Activated CD4-positive, alpha-beta memory T cell treated with anti-CD3 and anti-CD28 coated beads for 36 hours (primary cell): ENCODE measurements around the gene DUS4L. TPM values are rescaled to one million over a fixed set of nuclear protein-coding genes. Genes with fewer than 3 reads are reported as not detected.

ENCODE experiments used
- CTCF ChIA-PET: fragments of 350-600 bp; sonication (Branson Sonifier 250); formaldehyde crosslinking; loops from one replicate; lab custom pipeline; 2021; ENCODE audit warnings: antibody characterized with exemption, inconsistent platforms; lab: Charles Lee
- POLR2A ChIA-PET: fragments of 350-600 bp; sonication (Branson Sonifier 250); formaldehyde crosslinking; loops from one replicate; lab custom pipeline; 2021; ENCODE audit warnings: antibody characterized with exemption; lab: Charles Lee
- DNase-seq: peaks from one replicate; pipeline ENCODE4 v3.0.0-alpha.2; 2020
- H3K27ac Mint-ChIP-seq: one replicate; pipeline ENCODE4 v1.8.0; 2021; ENCODE audit warnings: mixed read lengths
- H3K27me3 Mint-ChIP-seq: one replicate; pipeline ENCODE4 v1.8.0; 2021; ENCODE audit warnings: mixed read lengths
- H3K36me3 Mint-ChIP-seq: one replicate; pipeline ENCODE4 v1.8.0; 2021; ENCODE audit warnings: mixed read lengths
- H3K4me1 Mint-ChIP-seq: one replicate; pipeline ENCODE4 v1.8.0; 2021; ENCODE audit warnings: low read depth, mixed read lengths
- H3K4me3 Mint-ChIP-seq: one replicate; pipeline ENCODE4 v1.8.0; 2021; ENCODE audit warnings: mild to moderate bottlenecking, mixed read lengths
- H3K9me3 Mint-ChIP-seq: one replicate; pipeline ENCODE4 v1.8.0; 2021; ENCODE audit warnings: mixed read lengths
- intact Hi-C: fragments of 100-400 bp; cut with micrococcal nuclease; formaldehyde crosslinking; loops from one replicate; pipeline ENCODE4 v1.15.1; 2023
- total RNA-seq, 2 experiments: library from RNA; stranded (reverse); gene quantifications; one replicate each; pipeline ENCODE4 v1.2.3, GENCODE V29; 2021

The DUS4L gene
- total RNA-seq, 2 experiments from 2014 or later = 11.8 to 12.4 TPM

DNA sequence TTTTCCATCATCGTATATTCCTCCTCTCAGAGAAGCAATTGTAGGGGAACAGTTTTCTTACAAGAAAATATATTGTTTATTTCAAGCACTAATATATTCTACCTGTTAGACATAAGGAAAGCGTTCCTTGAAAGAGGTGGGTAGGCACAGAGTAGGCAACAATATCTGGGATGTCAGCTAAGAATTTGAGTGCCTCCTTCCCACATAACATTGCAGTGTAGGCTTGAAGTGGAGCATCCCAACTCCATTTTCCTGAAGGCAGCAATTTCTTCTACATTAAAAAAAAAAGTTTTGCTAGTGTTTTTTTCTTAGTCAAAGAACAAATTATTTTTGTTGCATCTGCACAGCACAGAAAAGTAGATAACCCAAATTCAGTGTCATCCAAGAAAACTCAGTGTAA lies 37.0 kb downstream of the DUS4L start:
- Mint-ChIP-seq H3K9me3 (no peaks in the 10 kb centered on the region), H3K36me3 (peaks cover 21% of the 10 kb centered on the region), H3K4me1 (peaks cover 7% of the 10 kb centered on the region), H3K4me3 (no peak overlapping the region), H3K27ac (no peak overlapping the region), H3K27me3 (no peaks in the 10 kb centered on the region)
- no peak for DNase-seq
- CTCF ChIA-PET = interaction anchor here (1.0 kb wide), 1 partner anchor 99 kb away, joined by 3 read pairs; no protein-coding TSS in a partner anchor
- POLR2A ChIA-PET = no interaction called here
- intact Hi-C loops = no loop called here

DNA sequence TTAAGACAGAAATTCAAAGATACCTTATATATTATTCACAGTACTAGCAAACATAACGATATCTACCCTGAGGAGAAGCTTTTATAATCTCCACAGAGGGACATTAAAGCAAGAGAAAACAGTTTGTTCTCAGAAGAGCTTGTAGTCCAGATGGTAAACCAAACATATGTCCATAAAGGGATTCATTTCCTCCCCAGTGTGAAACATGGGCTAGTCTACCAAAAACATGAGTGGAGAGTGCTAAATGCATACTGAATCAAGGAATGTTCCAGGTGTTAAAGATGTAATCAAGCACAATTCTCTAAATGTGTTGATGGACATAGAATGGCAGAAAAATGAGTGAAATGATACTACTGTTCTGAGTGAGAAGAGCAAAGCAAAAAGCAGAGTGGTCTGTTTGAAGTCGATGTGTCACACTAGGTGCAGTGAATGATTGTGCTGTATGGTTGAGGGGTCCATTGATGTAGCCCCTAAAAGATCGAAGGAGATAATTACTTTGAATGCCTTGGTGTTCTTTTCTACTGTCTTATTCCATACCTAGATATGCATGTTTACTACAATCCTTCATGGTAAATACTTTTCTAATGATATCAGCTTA lies 41.5 kb downstream of the DUS4L start:
- CTCF ChIA-PET = interaction anchor here (1.1 to 1.2 kb wide), 3 partner anchors 121 to 142 kb away, joined by 3 to 4 read pairs (median 3); no protein-coding TSS in a partner anchor

DNA sequence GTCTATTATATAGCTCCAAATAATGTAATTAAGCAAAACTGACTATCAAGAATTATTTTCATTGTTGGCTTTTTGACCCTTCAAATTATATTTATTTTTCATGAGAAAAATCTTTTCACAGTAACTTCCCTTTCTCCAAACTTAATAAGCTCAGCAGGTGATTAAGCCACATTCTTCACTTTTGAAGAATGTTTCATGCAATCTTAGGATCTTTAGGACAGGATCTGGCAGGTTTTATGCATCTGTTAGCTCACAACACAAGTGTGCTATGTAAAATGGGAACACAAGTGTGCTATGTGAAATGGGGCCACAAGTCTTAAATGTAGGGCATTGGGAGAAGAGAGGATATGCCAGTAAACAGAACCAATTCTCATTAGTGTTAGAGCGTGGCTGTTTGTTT lies 42.5 kb downstream of the DUS4L start:
- H3K27ac Mint-ChIP-seq = no peak overlapping the region
- intact Hi-C loops = no loop called here
- POLR2A ChIA-PET = no interaction called here
- H3K4me1 Mint-ChIP-seq = peaks cover 7% of the 10 kb centered on the region
- no peak overlapping the region for H3K4me3 Mint-ChIP-seq
- peaks cover 8% of the 10 kb centered on the region for H3K36me3 Mint-ChIP-seq
- CTCF ChIA-PET = interaction anchor here (1.1 kb wide), 1 partner anchor 120 kb away, joined by 3 read pairs; no protein-coding TSS in a partner anchor
- no peak for DNase-seq
- H3K27me3 Mint-ChIP-seq = no peaks in the 10 kb centered on the region
- H3K9me3 Mint-ChIP-seq = no peaks in the 10 kb centered on the region

More for the DNA sequence above, 41.5 kb downstream of the DUS4L start:
- Mint-ChIP-seq H3K27me3 (no peaks in the 10 kb centered on the region), H3K27ac (no peak overlapping the region), H3K9me3 (no peaks in the 10 kb centered on the region), H3K4me1 (peaks cover 7% of the 10 kb centered on the region), H3K4me3 (no peak overlapping the region), H3K36me3 (peaks cover 14% of the 10 kb centered on the region)
- POLR2A ChIA-PET = no interaction called here
- intact Hi-C loops = no loop called here
- no peak for DNase-seq

DNA sequence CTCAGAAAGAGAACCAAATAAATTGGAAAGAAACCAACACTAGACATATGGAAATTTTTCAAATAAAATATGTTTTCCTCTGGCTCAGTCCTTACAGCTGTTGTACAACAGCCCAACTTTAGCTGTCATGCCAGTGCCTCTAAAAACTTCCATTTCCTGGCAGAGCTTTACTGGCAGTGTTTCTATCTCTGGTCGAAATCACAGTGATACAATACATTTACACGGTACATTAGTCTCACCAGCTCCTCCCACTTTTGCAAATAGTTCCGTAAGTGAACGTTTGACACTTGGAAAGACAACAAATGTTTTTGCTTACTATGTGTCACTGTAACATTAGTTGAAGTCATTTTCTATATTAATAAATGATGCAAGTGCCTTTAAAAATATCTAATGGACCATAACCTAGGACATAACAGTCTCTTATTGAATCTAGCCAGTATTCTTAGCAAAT lies 46.1 kb downstream of the DUS4L start:
- ChIA-PET POLR2A (no interaction called here), CTCF (interaction anchor here (0.9 kb wide), 1 partner anchor 147 kb away, joined by 3 read pairs; no protein-coding TSS in a partner anchor)
- no peaks in the 10 kb centered on the region for H3K9me3 Mint-ChIP-seq
- no peak overlapping the region for H3K4me3 Mint-ChIP-seq
- no peaks in the 10 kb centered on the region for H3K27me3 Mint-ChIP-seq
- no peak overlapping the region for H3K27ac Mint-ChIP-seq
- H3K36me3 Mint-ChIP-seq = peaks cover 20% of the 10 kb centered on the region
- peaks cover 7% of the 10 kb centered on the region for H3K4me1 Mint-ChIP-seq
- intact Hi-C loops = no loop called here
- no peak for DNase-seq

DNA sequence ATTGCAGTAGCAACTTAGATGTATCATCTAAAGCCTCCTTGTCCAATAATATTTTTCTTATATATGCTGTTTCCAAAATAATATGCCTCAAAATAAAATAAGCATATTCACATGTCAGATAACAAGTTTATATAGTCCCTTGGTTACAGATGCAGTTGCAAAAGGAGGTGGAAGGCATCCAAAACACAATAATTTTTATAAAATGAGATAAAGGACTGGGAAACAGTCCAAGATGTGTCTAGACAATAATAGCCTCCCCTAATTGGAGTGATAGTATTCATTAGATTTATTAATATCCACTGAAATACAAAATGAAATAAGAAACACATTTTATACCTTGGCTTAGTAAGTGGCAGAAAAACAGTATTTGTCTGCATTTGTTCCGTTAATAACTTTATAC lies 46.6 kb downstream of the DUS4L start:
- H3K27ac Mint-ChIP-seq = no peak overlapping the region
- intact Hi-C loops = no loop called here
- H3K36me3 Mint-ChIP-seq = peaks cover 22% of the 10 kb centered on the region
- no peak for DNase-seq
- H3K4me3 Mint-ChIP-seq = no peak overlapping the region
- H3K9me3 Mint-ChIP-seq = no peaks in the 10 kb centered on the region
- H3K4me1 Mint-ChIP-seq = peaks cover 2% of the 10 kb centered on the region
- H3K27me3 Mint-ChIP-seq = no peaks in the 10 kb centered on the region
- CTCF ChIA-PET = no interaction called here
- POLR2A ChIA-PET = no interaction called here

DNA sequence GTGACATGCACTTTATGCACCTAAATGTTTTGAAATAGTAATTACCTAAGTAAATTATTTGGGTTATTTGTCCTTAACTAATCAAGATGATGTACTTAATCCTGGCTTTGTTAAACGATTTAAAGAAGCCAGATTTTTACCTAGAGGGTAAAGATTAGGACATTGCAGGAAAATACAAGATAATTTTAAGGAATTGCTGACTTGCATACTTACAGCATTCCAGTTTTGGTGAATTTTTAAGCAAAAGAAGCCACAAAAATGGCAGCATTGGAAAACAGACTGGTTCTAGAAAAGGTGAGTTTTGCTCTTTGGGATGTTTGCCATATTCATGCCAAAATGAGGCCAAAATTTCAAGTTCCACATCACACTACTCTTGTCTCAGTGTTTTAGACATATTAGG lies 49.7 kb downstream of the DUS4L start:
- no peak overlapping the region for H3K4me3 Mint-ChIP-seq
- H3K4me1 Mint-ChIP-seq = no peaks in the 10 kb centered on the region
- ChIA-PET POLR2A (no interaction called here), CTCF (no interaction called here)
- H3K27ac Mint-ChIP-seq = no peak overlapping the region
- H3K9me3 Mint-ChIP-seq = no peaks in the 10 kb centered on the region
- no peaks in the 10 kb centered on the region for H3K27me3 Mint-ChIP-seq
- intact Hi-C loops = no loop called here
- H3K36me3 Mint-ChIP-seq = peaks cover 26% of the 10 kb centered on the region
- no peak for DNase-seq

DNA sequence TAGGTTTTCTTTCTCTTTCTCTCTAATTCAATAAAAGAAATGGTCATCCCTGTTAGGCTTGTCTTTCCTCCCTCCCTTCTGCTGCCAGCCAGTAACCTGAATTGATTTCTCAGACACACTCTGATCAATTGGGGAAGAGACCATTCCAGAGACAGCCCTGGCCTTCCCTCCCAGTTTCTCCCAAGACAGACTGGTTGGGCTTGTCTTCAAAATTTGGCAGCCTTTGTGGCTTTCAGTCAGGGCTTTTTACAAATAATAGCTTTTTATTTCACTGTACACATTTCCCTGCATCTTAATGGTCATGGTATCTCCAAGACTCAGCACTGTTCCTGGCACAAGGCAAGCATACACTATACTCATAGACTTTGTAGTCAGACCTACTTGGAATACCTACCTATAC lies 50.2 kb downstream of the DUS4L start:
- no peak for DNase-seq
- intact Hi-C loops = no loop called here
- Mint-ChIP-seq H3K4me1 (no peaks in the 10 kb centered on the region), H3K4me3 (no peak overlapping the region), H3K27me3 (no peaks in the 10 kb centered on the region), H3K36me3 (peaks cover 26% of the 10 kb centered on the region), H3K27ac (no peak overlapping the region), H3K9me3 (no peaks in the 10 kb centered on the region)
- ChIA-PET CTCF (no interaction called here), POLR2A (no interaction called here)

DNA sequence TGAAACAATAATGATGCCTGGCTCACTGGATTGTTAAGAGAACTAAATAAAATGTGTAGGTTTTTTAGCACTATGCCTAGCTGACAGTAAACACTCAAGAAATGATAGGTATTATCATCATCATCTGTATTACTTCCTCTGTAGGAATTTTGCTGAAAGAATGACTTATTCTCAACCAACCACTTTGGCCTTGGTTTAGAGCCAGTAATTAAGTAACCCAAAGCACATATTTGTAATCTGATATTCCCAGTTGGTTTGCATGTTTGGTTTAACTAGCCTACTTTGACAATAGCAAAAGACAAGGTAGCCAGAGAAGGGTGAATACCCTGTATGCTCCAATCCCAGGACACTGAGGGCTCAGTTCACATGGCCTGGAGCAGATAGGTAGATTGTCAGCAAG lies 50.7 kb downstream of the DUS4L start:
- Mint-ChIP-seq H3K4me1 (no peaks in the 10 kb centered on the region), H3K27ac (no peak overlapping the region), H3K36me3 (peaks cover 26% of the 10 kb centered on the region), H3K4me3 (no peak overlapping the region), H3K9me3 (no peaks in the 10 kb centered on the region), H3K27me3 (no peaks in the 10 kb centered on the region)
- no peak for DNase-seq
- intact Hi-C loops = no loop called here
- ChIA-PET POLR2A (no interaction called here), CTCF (no interaction called here)

DNA sequence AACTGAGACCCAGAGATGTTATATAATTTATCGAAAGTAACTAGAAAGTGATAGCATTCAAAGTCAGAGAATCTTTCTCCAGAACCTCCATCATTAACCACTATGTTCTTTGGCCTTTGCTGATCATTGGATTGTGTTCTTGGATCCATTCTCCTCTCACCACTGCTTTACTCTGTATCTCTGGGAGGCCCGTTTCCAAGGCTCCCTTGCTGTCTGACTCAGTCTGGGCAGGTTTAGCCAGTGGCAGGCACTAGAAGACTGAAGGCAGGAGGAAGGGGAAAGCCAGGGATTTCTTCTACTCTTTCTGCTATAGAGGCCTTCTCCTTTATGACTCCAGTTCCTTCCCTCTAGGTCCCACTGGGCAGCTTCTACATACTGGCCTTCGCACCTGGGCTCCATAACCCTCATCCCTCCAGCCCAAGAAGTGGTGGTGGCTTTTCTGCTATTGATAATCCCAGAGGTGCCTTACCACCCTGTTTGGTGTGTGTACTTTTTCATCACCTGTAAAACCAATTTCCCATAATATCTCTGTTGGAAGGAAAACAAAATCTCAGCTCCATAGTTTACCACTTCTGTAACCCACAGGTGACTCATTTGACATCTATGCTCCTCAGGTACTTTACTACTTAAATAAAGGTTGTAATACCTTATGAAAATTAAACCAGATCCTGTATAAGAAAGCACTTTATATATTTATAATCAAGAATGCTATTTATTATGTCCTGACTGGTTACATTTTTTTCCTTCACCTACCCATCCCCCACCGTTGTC lies 52.3 kb downstream of the DUS4L start:
- H3K36me3 Mint-ChIP-seq = peaks cover 23% of the 10 kb centered on the region
- H3K27ac Mint-ChIP-seq = no peak overlapping the region
- H3K27me3 Mint-ChIP-seq = no peaks in the 10 kb centered on the region
- POLR2A ChIA-PET = no interaction called here
- intact Hi-C loops = no loop called here
- DNase-seq = no peak
- H3K4me1 Mint-ChIP-seq = no peaks in the 10 kb centered on the region
- no peaks in the 10 kb centered on the region for H3K9me3 Mint-ChIP-seq
- no peak overlapping the region for H3K4me3 Mint-ChIP-seq
- CTCF ChIA-PET = no interaction called here

DNA sequence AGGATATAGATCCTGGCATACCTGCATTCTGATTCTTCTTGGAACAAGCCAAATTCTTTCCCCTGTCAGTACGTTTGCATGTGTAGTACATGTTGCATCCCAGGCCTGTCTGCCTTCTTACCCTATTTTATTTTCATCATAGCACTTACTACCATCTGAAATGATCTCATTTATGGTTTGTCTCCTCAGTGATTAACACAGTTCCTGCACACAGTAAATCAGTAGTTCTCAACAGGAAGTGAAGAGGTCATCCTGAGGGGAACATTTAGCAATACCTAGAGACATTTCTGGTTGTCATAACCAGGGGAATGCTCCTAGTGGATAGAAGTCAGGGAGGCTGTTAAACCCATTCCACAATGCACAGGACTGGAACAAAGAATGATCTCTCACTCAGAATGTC lies 58.7 kb downstream of the DUS4L start:
- ChIA-PET POLR2A (no interaction called here), CTCF (no interaction called here)
- Mint-ChIP-seq H3K36me3 (no peaks in the 10 kb centered on the region), H3K9me3 (peaks cover 4% of the 10 kb centered on the region), H3K27me3 (no peaks in the 10 kb centered on the region), H3K27ac (no peak overlapping the region), H3K4me3 (no peak overlapping the region), H3K4me1 (no peaks in the 10 kb centered on the region)
- intact Hi-C loops = loop anchor here (1.0 kb wide), 2 partner anchors 37 to 48 kb away; no protein-coding TSS in a partner anchor
- DNase-seq = no peak

DNA sequence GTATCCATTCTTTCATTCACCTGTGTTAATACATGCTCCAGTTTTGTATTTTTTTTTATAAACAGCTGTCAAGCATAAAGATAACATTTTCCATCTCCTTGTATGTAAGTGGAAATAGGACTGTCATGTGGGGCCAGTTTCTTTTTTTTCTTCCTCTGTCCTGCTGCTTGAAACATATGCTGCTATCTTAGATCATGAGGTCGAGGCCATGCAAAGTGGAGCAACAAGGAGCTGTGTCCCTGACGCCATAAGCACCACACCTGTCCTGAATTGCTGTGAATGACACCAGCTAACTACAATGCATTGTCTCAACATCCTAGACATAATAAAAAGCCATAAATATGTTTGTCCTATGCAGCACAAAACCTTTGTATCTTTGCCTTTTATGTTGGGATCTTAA lies 59.1 kb downstream of the DUS4L start:
- intact Hi-C loops = loop anchor here (1.0 kb wide), 2 partner anchors 36 to 47 kb away; no protein-coding TSS in a partner anchor
- Mint-ChIP-seq H3K27ac (no peak overlapping the region), H3K9me3 (peaks cover 4% of the 10 kb centered on the region), H3K27me3 (no peaks in the 10 kb centered on the region), H3K4me1 (no peaks in the 10 kb centered on the region), H3K4me3 (no peak overlapping the region), H3K36me3 (no peaks in the 10 kb centered on the region)
- ChIA-PET POLR2A (no interaction called here), CTCF (interaction anchor here (0.9 kb wide), 1 partner anchor 257 kb away, joined by 3 read pairs; no protein-coding TSS in a partner anchor)
- DNase-seq = no peak

DNA sequence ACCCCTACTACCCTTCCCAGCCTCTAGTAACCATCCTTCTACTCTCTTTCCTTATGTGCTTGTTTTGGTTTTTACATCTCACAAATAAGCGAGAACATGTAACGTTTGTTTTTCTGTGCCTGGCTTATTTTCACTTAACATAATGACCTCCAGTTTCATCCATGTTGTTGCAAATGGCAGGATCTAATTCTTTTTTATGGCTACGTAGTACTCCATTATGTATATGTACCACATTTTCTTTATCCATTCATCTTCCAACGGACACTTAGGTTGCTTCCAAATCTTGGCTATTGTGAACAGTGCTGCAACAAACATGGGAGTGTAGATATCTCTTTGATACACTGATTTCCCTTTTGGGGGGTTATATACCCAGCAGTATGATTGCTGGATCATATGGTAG lies 63.2 kb downstream of the DUS4L start:
- intact Hi-C loops = no loop called here
- POLR2A ChIA-PET = no interaction called here
- peaks cover 5% of the 10 kb centered on the region for H3K36me3 Mint-ChIP-seq

More for the DNA sequence above, 63.2 kb downstream of the DUS4L start:
- no peak overlapping the region for H3K27ac Mint-ChIP-seq
- DNase-seq = no peak
- CTCF ChIA-PET = no interaction called here
- peaks cover 4% of the 10 kb centered on the region for H3K9me3 Mint-ChIP-seq
- H3K4me3 Mint-ChIP-seq = no peak overlapping the region
- H3K4me1 Mint-ChIP-seq = no peaks in the 10 kb centered on the region
- no peaks in the 10 kb centered on the region for H3K27me3 Mint-ChIP-seq
